Frontal cortex (tissue), 4 donors: ENCODE results near the gene RSBN1L. TPM values are rescaled to one million over a fixed set of nuclear protein-coding genes. Genes with fewer than 3 reads are reported as not detected.
"Not testable (repeated sequence)": the region's sequence is repeated elsewhere in the genome, so short reads cannot be mapped to it uniquely, and the experiment has no call there.

Experiments
- DNase-seq, 2 donors: peaks; one replicate each; pipeline ENCODE4 v3.0.0; 2012; ENCODE audit warnings: low spot score in 2 of 2
- FAIRE-seq: peaks from 2 replicates; lab custom pipeline; 2012; peaks lifted over from hg19 to GRCh38; lab: Jason Lieb, UNC
- total RNA-seq: library from RNA; depleted of rRNA; stranded (reverse); fragments of >200 nt; gene quantifications from one replicate; pipeline ENCODE4 v1.2.3, GENCODE V29; 2014
- donor health status: control.
- donor health status: control.
- donor health status: control.

The RSBN1L gene
- total RNA-seq, 1 donor from 2014 or later: 92.9 TPM

DNA sequence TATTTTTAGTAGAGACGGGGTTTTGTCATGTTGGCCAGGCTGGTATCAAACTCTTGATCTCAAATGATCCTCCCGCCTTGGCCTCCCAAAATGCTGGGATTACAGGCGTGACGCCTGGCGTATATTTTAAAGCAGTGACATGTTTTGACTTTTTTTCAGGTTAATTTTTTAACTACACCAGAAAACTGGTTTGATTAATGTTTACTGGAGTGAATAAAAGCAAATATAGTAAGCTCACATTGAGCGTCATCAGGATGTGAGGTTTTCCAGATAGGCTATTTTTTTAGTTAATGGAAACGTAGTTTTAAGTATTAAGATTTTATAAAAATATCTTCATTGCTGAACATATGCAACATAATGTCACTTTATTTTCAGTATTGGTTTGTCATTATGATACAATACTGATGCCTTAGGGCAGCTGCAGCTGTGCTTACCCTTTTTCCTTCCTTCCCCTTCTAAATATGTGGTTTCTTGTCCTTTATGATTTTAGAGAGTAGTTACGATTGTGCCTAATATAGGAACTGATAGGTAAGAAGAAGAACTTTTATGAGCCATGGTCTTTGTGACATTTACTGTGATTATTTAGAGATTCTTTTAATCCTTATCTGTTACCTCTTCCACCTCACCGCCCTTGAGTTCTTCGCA, 64.7 kb downstream of the RSBN1L start:
- DNase-seq: no peak
- FAIRE-seq: no peak

DNA sequence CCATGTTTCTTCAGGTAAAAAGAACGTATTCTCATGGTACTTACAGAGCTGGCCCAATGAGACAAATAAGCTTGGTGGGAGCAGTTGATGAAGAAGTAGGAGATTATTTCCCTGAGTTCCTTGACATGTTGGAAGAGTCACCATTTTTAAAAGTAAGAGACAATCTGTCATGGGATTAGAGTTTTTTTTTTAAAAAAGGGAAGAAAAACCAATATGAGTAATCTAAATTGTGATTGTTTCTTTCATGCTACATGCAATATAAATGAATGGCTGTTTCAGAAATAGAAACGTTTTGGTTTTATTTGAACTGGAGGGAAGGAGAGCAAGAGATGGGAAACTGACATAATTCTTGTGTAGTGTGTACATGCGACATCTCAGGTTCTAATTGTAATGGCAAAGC, 69.2 kb downstream of the RSBN1L start:
- FAIRE-seq: no peak
- no peak for DNase-seq

DNA sequence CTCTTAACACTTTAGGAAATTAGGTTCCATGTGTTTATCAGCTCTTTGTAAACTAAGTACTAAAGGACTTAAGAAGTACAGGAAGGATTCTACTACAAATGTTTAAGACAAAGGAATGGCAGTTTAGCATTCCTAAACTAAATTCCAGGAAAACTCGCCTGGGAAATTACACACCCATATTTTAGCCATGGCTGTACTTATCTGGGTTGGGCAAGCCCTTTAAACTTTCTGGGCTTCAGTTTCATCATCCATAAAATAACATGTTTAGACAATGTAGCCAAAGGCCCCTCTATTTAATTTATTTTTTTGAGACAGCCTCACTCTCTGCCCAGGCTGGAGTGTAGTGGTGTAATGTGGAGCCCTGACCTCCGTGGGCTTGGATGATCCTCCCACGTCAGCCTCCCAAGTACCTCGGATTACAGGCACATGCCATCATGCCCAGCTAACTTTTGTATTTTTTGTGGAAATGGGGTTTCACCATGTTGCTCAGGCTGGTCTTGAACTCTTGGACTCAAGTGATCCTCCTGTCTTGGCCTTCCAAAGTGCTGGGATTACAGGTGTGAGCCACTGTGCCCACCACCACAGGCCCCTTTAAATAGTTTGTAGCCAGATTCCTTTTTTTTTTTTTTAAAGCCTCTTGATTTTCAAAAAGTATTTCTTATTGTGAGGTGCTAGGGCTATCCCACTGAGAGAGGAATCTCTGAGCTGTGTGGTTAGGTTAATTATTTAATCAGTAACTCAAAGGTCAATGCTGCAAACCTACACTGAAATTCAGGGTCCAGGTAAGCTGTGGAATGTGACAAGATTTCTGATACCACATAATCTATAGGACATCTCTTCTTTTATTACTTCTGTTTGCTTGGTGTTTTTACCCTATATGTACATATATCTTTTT, 69.9 kb downstream of the RSBN1L start:
- DNase-seq (no peak), FAIRE-seq (no peak)

- no peak for DNase-seq
- FAIRE-seq: no peak
These were observed 70.7 kb downstream of the RSBN1L start for GRCh38 chr7:77766801-77767605.

DNA sequence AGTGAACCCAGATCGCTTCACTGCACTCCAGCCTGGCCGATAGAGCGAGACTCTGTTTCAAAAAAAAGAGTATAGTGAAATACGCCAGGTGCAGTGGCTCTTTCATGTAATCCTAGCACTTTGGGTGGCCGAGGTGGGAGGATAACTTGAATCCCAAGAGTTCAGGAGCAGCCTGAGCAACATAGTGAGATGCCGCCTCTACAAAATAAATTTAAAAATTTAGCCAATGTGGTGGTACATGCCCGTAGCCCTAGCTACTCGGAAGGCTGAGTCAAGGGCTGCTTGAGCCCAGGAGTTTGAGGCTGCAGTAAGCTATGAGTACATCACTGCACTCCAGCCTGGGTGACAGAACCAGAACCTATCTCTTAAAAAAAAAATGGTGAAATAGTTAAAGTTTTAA, 74.1 kb downstream of the RSBN1L start:
- DNase-seq (no peak), FAIRE-seq (no peak)

DNA sequence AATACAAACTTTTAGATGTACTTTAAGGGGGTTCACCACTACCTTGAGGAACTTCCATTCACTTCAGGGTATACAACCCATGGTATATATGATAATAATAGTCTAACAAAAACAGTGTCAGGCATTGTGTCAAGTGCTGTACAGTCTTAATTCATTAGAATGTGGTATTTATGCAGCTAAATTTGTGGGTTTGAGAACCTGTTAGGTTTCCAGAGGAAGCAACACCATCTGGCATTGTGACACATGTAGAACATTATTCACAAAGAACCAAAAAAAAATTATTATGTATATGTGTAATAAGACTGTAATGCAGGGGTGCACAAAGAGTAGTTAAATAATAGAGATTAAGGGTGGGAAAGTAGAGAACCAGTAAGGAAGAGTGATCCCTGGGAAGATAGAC, 75.6 kb downstream of the RSBN1L start:
- no peak for FAIRE-seq

GRCh38 chr7:77778535-77778934, 82.3 kb downstream of the RSBN1L start:
- no peak for DNase-seq
- FAIRE-seq: no peak

More for the DNA sequence above, 75.6 kb downstream of the RSBN1L start:
- DNase-seq: no peak

DNA sequence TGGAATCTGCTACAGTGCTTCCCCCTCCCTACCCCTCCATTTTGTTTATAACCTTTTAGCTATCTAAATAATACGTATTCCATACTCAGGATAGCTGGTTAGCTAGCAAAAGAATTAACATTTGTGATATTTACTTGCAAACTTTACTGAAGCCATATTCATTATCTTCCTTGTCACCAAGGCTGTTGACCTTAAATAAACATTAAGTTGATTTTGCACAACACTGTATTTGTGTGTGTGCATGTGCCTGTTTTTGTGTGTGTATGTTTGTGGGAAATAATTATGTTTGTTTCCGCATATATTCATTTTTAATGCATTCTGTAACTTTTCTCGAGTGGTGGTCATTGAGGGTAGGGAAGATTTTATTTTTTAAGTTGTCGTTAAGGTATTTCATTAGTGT, 86.1 kb downstream of the RSBN1L start:
- DNase-seq (no peak), FAIRE-seq (no peak)

GRCh38 chr7:77783111-77783510, 86.9 kb downstream of the RSBN1L start:
- no peak for DNase-seq
- no peak for FAIRE-seq

DNA sequence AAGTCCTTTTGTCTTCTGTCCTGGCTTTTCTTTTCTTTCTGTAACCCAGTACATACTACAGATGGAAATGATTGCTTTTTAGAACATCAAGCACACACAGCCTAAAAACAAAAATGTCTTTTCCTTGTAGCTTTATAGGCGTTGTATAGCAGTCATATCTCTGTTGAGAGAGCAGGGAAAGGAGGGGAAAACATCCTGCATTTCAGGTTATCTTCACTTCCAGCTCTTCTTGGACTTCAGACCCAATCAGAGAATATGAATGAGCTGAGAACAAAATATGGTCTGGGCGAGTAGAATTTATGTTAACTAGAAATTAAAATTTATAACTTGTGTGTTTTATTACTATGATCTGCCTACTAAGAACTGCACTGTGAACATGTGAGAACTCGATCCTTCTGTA, 87.3 kb downstream of the RSBN1L start:
- no peak for DNase-seq
- no peak for FAIRE-seq

DNA sequence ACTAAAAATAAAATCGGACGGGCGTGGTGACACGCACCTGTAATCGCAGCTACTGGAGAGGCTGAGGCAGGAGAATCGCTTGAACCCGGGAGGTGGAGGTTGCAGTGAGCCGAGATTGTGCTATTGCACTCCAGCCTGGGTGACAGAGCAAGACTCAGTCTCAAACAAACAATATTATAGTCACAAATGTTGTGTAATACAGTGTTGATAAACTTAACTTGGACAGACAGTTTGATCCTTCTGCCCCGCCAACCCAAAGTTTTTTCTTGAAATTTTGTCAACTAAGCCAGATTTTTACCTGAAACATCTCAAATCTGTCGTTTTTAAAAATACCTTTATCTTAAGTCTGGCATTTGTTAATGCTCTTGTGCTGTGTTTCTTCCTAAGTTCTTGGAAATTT, 88.2 kb downstream of the RSBN1L start:
- DNase-seq, FAIRE-seq: not testable (repeated sequence)

- DNase-seq (no peak), FAIRE-seq (no peak)
These were observed 89.8 kb downstream of the RSBN1L start for GRCh38 chr7:77786018-77786417.

- DNase-seq: no peak
- FAIRE-seq: no peak
These were observed 90.5 kb downstream of the RSBN1L start for GRCh38 chr7:77786741-77787140.

DNA sequence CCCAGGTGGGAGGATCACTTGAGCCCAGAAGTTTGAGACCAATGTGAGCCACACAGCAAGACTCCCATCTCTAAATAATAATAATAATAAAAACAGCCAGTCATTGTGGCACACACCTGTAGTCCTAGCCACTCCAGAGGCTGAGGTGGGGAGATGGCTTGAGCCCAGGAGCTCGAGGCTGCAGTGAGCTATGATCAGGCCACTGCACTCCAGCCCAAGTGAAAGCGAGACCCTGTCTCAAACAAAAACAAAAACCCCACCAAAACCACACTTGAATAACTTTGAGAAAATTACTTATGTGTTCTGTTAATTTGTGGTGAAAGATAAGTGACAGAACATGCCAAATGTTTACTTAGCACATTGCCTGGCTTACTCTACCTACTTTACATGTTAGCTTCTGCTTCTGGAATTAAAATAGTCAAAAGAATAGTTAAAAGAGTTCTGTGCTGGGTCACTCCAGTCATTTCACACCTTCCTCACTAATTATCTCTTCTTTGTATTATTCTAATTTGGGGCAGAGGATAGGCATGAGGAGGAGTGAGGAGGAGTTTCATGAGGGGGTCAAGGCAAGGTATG, 92.2 kb downstream of the RSBN1L start:
- FAIRE-seq: no peak
- no peak for DNase-seq

GRCh38 chr7:77791336-77791735, 95.1 kb downstream of the RSBN1L start:
- FAIRE-seq (no peak), DNase-seq (no peak)

- DNase-seq (no peak), FAIRE-seq (no peak)
These were observed 95.7 kb downstream of the RSBN1L start for GRCh38 chr7:77791956-77792355.

- DNase-seq (no peak), FAIRE-seq (no peak)
These were observed 97.7 kb downstream of the RSBN1L start for GRCh38 chr7:77794000-77794399.

DNA sequence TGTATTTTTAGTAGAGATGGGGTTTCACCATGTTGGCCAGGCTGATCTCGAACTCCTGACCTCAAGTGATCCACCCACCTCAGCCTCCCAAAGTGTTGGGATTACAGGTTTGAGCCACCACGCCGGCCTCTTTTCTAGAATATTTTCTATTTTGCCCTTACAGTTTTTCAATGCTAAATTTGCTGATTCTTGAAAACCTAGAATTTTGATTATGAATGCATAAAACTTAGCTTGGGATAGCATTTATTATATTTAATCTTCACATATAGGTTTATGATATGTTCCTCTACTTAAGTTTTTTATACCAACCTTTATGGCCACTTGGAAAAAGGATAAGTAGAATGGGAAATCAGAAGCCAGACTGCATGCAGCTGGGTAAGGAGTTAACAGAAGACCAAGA, 99.8 kb downstream of the RSBN1L start:
- no peak for DNase-seq
- FAIRE-seq: no peak

GRCh38 chr7:77796960-77797359, 100.7 kb downstream of the RSBN1L start:
- no peak for DNase-seq

GRCh38 chr7:77797734-77798393, 101.6 kb downstream of the RSBN1L start:
- DNase-seq (no peak), FAIRE-seq (no peak)

More at GRCh38 chr7:77796960-77797359, 100.7 kb downstream of the RSBN1L start:
- FAIRE-seq: no peak
